ENCODE data around the gene C4orf54.
A peak's percentile ranks its signal among the peaks of the same experiment; 100 is the strongest.

The C4orf54 gene

DNA sequence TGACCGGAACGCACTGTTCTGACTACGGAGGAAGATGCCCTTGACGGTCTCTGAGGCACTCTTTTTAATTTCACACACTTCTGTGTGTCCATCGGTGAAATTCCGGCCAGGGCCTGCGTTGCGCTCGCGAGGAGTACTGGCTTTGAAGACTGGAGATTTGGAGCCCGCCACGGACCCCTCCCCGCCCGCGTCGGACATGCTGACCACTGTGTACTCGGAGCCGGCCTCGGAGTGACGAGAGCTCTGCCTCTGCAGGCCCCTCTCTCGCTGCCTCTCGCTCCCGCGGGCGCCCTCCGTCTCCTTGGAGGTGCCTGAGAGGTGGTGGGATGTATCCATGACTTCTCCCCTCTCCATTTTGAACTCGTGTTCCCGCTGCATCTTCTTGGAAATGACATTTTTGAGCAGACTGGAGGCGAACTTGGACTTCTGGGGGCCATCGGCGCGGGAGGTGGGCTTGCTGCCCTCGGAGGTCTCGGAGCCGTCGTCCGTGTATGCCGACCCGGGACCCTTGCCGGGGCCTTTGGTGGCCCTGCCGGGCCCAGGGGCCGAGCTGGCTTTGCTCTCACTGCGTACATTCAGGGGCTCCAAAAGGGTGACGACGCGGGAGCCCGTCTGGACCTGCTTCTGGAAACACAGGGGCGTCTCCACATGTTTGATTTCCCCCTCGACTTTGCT is 5.7 kb downstream of the C4orf54 start:
- TF ChIP-seq, protein P1, sequence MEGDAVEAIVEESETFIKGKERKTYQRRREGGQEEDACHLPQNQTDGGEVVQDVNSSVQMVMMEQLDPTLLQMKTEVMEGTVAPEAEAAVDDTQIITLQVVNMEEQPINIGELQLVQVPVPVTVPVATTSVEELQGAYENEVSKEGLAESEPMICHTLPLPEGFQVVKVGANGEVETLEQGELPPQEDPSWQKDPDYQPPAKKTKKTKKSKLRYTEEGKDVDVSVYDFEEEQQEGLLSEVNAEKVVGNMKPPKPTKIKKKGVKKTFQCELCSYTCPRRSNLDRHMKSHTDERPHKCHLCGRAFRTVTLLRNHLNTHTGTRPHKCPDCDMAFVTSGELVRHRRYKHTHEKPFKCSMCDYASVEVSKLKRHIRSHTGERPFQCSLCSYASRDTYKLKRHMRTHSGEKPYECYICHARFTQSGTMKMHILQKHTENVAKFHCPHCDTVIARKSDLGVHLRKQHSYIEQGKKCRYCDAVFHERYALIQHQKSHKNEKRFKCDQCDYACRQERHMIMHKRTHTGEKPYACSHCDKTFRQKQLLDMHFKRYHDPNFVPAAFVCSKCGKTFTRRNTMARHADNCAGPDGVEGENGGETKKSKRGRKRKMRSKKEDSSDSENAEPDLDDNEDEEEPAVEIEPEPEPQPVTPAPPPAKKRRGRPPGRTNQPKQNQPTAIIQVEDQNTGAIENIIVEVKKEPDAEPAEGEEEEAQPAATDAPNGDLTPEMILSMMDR (IDR thresholded peaks at IDR 0.05; ENCODE audit: borderline replicate concordance, extremely low read depth, low read length, poor library complexity, severe bottlenecking), result no peak
- no peak for TF ChIP-seq EZH2 (IDR thresholded peaks at IDR 0.05; ENCODE audit: borderline replicate concordance, low read depth, low read length, severe bottlenecking)
- no peak for ATAC-seq (ENCODE audit: insufficient read depth, low read depth)
- no peaks in the 10 kb centered on the region for H3K27me3 ChIP-seq (ENCODE audit: insufficient read depth, low read length, poor library complexity)

DNA sequence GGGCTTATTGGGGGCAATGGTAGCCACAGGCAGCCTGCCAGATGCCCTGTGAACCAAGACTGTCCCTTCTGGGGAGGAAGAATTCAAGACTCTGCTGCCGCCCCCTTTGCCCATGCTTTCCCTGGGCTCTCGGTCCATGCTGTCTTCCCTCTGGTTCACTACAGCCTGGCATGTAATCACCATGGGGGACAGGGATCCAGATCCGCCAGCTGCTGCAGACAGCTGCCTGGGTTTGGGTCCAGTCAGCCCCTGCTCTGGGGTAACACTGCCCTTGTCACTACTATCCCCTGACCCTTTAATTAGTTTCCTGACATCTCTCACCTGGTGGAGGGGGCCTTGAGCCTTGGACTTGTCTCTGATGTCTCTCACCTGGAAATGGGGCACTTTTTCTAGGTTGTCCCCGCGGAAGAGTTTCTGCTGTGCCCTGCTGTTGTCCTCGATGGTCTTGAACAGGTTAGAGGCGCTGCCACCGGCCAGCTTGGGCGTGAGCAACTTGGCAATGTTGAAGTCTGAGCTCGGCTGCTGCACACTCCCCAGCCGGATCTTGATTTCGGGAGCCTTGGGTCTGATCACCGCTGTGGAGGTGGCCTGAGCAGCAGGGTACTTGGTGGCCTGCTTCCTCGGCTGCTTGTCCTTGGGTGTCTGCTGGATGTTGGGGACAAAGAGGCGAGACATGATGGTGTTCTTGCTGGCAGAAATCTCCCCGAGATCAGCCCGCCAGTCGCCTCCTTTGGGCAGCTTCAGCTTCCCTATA is 6.4 kb downstream of the C4orf54 start:
- Histone ChIP-seq H4K20me1 (ENCODE audit: insufficient read depth, low read length) (no peaks in the 10 kb centered on the region), H3K9ac (ENCODE audit: low read depth, low read length) (no peak overlapping the region), H3K36me3 (ENCODE audit: insufficient read depth, low read length) (no peaks in the 10 kb centered on the region), H3K27ac (ENCODE audit: low read length) (no peak overlapping the region), H3K4me2 (ENCODE audit: insufficient read depth, low read length) (no peak overlapping the region), H2AFZ (ENCODE audit: low read depth, low read length) (no peak overlapping the region), H3K4me3 (ENCODE audit: low read depth in 1 of 2, low read length in 2 of 2) (no peak overlapping the region), H3K27me3 (ENCODE audit: insufficient read depth, low read length, poor library complexity) (no peaks in the 10 kb centered on the region), H3K9me3 (ENCODE audit: insufficient read depth, low read length, severe bottlenecking) (no peaks in the 10 kb centered on the region), H3K4me1 (ENCODE audit: insufficient read depth, low read length) (no peaks in the 10 kb centered on the region), H3K79me2 (ENCODE audit: insufficient read depth, low read length) (no peaks in the 10 kb centered on the region)
- DNase-seq (no peak), ATAC-seq (ENCODE audit: insufficient read depth, low read depth) (no peak)
- TF ChIP-seq, protein P1 (IDR thresholded peaks at IDR 0.05; ENCODE audit: borderline replicate concordance, extremely low read depth, low read length, poor library complexity, severe bottlenecking), result no peak
- no peak for TF ChIP-seq EZH2 (IDR thresholded peaks at IDR 0.05; ENCODE audit: borderline replicate concordance, low read depth, low read length, severe bottlenecking)

More for the DNA sequence above, 5.7 kb downstream of the C4orf54 start:
- Histone ChIP-seq H3K9me3 (ENCODE audit: insufficient read depth, low read length, severe bottlenecking) (no peaks in the 10 kb centered on the region), H3K9ac (ENCODE audit: low read depth, low read length) (no peak overlapping the region), H3K4me2 (ENCODE audit: insufficient read depth, low read length) (no peak overlapping the region), H3K79me2 (ENCODE audit: insufficient read depth, low read length) (no peaks in the 10 kb centered on the region), H4K20me1 (ENCODE audit: insufficient read depth, low read length) (no peaks in the 10 kb centered on the region), H3K4me1 (ENCODE audit: insufficient read depth, low read length) (no peaks in the 10 kb centered on the region), H3K4me3 (ENCODE audit: low read depth in 1 of 2, low read length in 2 of 2) (no peak overlapping the region), H2AFZ (ENCODE audit: low read depth, low read length) (no peak overlapping the region), H3K27ac (ENCODE audit: low read length) (no peak overlapping the region), H3K36me3 (ENCODE audit: insufficient read depth, low read length) (no peaks in the 10 kb centered on the region)
- DNase-seq, result no peak

DNA sequence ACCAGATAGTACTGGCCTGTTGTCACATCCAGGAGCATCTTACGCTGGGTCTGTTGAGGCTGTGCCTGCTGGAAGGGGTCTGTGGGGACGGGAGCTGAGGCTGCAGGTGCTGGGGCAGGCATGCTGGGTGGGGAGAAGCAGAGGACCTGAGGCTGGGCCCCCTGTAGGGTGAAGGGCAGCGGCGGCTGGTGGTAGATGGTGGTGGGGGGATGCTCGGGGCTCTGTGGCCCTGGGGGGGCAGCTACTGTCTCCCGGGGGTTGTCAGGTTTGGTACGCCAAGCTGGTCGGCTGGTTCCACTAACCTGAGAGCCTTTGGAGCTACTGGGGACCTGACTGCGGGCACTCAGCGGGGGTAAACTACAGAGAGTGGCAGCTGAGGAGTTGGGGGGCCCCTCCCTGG is 7.8 kb downstream of the C4orf54 start:
- no peak overlapping the region for H3K27ac ChIP-seq (ENCODE audit: low read length)
- peak; percentile 17; the same call in 1 of the 3 replicates for ATAC-seq (ENCODE audit: insufficient read depth, low read depth)

More for the DNA sequence above, 7.8 kb downstream of the C4orf54 start:
- no peak overlapping the region for H3K4me3 ChIP-seq (ENCODE audit: low read depth in 1 of 2, low read length in 2 of 2)
- no peak for DNase-seq
- H3K36me3 ChIP-seq (ENCODE audit: insufficient read depth, low read length), result no peaks in the 10 kb centered on the region
- TF ChIP-seq, protein P1 (IDR thresholded peaks at IDR 0.05; ENCODE audit: borderline replicate concordance, extremely low read depth, low read length, poor library complexity, severe bottlenecking), result no peak
- TF ChIP-seq EZH2 (IDR thresholded peaks at IDR 0.05; ENCODE audit: borderline replicate concordance, low read depth, low read length, severe bottlenecking), result no peak
- H2AFZ ChIP-seq (ENCODE audit: low read depth, low read length), result no peak overlapping the region
- no peaks in the 10 kb centered on the region for H3K9me3 ChIP-seq (ENCODE audit: insufficient read depth, low read length, severe bottlenecking)
- H4K20me1 ChIP-seq (ENCODE audit: insufficient read depth, low read length), result no peaks in the 10 kb centered on the region
- no peaks in the 10 kb centered on the region for H3K79me2 ChIP-seq (ENCODE audit: insufficient read depth, low read length)
- H3K4me2 ChIP-seq (ENCODE audit: insufficient read depth, low read length), result no peak overlapping the region
- H3K27me3 ChIP-seq (ENCODE audit: insufficient read depth, low read length, poor library complexity), result no peaks in the 10 kb centered on the region
- H3K9ac ChIP-seq (ENCODE audit: low read depth, low read length), result no peak overlapping the region
- no peaks in the 10 kb centered on the region for H3K4me1 ChIP-seq (ENCODE audit: insufficient read depth, low read length)

Data from DND-41 (cell line).